Measurements from ENCODE around the gene MTARC2. TPM values are rescaled to one million over a fixed set of nuclear protein-coding genes. Genes with fewer than 3 reads are reported as not detected.

MTARC2 gene
- total RNA-seq, 1 donor from 2014 or later: 24.9 TPM

DNA sequence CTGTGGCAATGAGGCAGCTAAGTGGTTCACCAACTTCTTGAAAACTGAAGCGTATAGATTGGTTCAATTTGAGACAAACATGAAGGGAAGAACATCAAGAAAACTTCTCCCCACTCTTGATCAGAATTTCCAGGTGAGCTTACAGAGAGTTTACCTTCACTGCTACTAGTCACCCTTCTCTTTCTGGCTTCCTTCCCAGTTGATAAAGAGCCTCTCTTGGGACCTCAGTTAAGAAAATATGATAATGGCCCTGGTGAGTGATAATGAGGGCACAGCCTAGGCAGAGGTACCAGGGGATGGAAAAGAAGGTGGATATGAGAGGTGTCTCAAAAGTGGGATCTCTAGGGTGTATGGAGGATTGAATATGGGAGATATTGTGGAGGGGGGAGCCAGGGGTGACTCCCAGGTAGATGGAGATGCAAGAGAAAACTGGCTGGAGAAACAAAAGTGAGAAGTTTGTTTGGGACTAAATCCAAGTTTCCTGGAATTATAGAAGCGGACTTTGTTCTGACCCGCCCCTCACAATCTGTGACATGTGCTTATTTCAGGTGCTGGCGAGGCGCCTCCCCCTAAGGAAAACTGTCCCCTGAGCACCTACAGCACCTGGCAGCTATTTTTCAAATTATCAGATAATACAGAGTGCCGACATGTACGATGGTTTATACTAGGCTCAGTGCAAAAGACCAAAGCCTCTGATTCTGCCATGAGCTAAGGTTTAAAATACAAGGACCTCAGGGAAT lies 13.7 kb downstream of the MTARC2 start:
- ATAC-seq (no peak), DNase-seq (no peak)
- intact Hi-C loops (cut with micrococcal nuclease): no loop called here

DNA sequence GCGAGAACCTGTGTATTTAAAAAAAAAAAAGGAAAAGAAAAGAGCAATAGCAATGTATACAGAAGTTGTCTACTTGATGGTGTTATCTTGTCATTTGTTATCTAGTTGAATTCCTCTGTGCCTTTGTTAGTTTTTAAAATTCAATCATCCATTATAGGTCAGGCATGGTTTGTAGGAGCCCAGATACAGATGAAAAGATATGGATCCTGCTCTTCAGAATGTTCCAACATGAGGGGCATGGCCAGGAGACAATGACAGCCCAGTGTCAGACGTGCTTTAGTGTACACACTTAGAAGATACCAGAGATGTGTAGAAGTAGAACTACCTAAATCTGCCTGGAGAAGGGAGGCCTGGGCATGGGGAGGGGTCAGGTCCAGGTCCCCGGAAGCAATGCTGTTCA lies 16.6 kb downstream of the MTARC2 start:
- no peak for ATAC-seq
- intact Hi-C loops (cut with micrococcal nuclease): no loop called here
- no peak for DNase-seq

DNA sequence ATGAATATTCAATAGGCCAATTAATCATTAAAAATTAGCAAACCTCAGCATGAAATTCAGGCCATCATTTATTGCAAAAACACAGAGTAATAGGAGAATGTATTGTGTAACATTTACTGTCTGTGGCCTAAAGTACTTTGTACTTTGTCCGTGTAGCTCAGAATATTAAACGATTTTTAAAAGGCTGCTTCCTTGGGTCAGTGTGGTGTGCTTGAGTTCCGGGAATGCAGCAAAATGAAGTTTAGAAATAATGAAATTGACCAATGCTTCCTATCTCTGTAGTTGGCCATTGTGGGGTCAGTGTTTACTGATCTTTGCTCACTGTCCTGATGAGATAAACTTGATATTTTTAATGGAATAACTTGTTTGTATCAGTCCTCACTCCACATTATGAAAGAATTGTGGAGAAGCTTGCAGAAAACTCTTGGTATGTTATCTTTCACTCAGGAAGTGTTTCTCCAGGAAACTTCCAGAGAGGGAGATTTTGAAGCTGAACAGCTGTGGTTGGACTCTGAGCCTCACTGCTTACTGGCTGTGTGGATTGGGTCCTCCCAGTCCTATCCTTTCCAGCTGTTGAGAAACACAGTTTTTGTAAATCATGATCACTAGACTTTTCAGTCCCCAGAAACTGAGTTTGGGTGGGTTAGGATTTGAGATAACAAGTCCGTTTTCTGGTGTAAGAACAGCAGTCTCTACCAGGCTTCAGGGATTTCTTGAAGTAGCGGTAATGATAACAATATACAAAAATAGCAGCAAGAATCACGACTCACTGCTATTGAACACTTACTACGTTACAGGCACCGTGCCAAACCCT lies 19.4 kb downstream of the MTARC2 start:
- intact Hi-C loops (cut with micrococcal nuclease): no loop called here
- no peak for DNase-seq
- ATAC-seq: peak; percentile 93

DNA sequence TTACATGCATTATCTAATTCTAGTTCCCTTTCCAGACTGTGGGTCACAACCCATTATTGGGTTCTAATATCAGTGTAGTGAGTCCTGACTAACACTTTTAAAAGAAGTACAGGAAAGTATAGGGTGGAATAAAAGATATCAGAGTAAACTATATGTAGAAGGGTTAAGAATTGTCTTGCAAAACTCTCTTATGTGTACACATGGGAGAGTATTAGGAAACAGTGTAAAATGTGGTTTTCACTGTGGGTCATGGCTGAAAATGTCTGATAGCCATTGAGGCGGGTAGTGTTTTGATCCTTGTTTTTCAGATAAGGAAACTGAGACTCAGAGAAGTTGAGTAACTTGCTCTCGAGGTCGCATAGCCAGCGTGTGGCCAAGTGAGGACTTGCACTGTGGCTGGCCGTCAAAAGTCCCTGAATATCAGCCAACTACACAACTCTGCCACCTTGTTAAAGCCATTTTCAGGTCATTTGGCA lies 20.0 kb downstream of the MTARC2 start:
- DNase-seq (no peak), ATAC-seq (peak; percentile 59)
- intact Hi-C loops (cut with micrococcal nuclease): no loop called here

DNA sequence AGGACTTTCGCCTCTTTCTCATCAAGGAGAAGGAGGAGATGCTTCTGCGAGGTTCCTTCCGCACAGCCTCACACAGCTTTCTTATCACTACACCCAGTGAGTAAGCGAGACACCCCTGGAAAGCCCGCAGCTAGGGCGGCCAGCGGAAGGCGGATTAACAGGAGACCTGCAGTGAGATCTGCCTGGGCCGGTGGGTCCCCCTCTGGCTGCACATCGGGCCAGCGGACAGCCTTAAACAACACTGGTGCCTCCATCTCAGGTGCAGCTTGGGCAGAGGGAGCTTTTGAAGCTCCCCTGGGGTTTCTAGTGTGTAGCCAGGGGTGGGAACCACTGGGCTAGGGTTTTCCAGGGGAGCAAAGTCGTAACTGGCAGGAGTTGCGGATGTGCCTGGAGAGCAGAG lies 21.1 kb downstream of the MTARC2 start:
- intact Hi-C loops (cut with micrococcal nuclease): no loop called here
- no peak for DNase-seq
- no peak for ATAC-seq

DNA sequence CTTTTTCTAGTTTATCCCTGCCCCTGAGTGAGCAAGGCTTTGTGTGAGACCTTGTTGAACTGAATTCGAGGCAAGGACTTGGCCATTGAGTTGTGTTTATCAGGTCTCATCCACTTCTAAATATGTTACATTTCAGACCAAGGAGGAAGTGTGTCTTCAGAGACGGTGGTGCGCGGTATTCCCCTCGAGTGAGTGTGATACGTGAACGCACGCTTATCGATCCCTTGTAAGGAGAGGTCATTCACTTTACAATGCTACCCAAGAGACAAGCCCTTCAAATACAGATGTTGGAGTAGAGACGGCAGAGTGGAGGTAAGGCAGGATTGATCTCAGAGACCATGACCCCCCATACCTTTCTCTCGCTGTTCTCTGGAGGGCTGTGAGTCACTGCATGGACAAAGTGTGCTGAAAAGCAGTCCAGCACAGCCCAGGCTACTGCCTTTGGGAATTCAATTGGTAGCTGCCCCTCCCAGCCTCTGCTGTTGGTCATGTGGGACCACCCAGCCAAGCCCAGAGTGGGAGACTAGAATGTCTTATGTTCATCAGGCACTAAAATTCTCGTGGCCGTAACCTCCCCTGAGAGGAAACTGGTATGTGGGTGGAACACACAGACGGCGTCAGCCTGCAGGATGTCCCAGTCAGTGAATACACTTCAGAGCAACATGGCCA lies 22.3 kb downstream of the MTARC2 start:
- intact Hi-C loops (cut with micrococcal nuclease): no loop called here

DNA sequence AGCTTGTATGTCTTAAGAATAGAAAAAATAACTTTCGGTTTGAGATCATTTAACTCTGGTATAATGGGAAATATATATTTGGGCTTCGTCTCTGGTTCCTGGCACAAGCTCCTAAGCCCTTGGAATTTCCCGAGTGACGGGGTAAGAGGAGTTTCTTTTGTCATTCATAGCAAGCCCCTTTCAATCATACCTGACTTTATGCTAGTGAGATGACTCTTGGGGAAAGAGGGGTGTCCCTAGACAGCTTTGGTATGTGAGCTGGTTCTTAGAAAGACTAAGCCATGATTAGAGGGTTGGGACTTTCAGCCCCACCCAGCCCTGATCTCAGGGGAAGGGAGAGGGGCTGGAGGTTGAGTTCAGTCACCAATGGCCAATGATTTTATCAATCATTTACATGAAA lies 24.7 kb downstream of the MTARC2 start:
- ATAC-seq (no peak), DNase-seq (no peak)
- intact Hi-C loops (cut with micrococcal nuclease): no loop called here

More for the DNA sequence above, 22.3 kb downstream of the MTARC2 start:
- DNase-seq (no peak), ATAC-seq (no peak)

DNA sequence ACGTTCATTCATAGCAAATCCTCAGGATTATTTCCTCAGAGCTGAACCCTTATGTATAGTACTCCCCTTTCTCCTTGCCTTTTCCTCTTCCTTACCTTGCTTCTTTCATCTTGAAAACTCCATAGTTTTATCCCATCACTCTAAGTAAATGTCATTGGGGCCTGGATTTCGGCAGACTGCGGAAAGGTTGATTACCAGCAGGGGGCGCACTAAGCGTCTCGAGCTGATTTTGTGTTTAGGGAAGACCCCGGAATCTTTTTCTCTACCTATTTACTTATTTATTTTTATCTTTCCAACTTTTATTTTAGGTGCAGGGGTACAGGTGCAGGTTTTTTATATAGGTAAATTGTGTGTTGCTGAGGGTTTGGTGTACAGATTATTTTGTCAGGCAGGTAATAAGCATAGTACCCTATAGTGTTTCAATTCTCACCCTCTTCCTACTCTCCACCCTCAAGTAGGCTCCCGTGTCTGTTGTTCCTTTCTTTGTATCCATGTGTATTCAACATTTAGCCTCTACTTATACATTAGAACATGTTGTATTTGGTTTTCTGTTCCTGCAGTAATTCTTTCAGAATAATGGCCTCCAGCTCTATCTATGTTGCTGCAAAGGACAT lies 27.2 kb downstream of the MTARC2 start:
- peak; percentile 60 for DNase-seq
- intact Hi-C loops (cut with micrococcal nuclease): no loop called here
- no peak for ATAC-seq

DNA sequence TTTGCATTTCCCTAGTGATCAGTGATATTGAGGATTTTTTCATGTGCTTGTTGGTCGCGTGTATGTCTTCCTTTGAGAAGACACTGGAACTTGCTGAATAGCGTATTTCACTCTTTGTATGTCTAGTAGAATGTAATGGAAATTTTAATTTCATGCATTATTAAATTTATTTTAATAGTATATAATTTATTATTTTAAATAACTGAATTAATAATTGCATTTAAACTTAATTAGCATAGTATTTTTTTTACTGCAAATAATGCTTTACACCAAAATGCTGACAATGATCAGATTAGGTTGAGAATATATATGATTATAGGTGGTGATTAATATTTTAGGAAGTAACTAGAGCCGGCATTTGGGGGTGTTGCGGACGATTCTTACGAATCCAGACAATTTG lies 28.1 kb downstream of the MTARC2 start:
- intact Hi-C loops (cut with micrococcal nuclease): no loop called here
- DNase-seq (no peak), ATAC-seq (no peak)

DNA sequence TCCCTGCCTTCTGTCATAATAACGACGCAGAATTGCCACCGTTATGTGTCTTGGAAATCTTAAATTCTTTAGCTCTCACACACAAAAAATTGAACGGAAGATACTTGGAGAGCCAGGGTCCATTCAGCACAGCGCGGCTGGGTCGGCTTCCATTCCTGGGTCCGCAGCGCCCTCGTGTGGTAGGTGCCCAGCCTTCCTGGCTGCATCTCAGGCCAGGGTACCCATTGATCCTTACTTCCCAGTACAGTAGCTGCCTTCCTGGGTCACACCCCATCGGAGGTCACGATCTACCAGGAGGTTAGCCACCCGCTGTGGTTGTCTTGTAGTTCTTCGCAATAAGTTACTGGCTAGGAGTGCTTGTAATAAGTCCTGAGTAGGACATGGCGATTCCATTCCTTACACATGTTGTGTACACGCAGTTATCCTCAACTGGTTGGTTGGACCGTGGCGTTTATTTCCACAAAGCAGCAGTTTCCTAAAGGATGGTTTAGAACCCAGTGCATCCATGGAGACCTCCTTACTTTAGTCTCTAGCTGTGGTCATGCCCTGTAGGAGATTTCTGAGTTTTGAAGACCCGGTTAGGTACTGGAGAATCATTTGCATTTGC lies 28.7 kb downstream of the MTARC2 start:
- intact Hi-C loops (cut with micrococcal nuclease): no loop called here
- ATAC-seq: peak; percentile 95
- DNase-seq: peak; percentile 91

DNA sequence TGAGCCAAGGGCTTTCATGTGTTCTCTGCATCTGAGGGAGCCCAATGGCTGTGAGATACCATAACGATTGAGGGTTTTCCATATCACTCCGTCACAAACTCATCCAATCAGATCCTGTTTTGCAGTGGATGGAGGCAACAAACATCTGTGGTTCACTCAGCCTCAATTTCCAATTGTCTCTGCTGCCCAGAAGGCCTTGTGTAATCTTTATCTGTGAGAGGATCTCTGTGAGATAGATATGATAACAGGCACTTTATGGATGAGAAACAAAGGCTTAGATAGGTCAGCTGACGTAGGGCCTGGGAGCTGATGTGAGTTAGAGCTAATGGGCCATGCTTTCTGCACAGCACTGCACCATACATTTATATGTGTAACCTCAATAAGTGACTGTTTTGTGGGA lies 35.3 kb downstream of the MTARC2 start:
- ATAC-seq: no peak
- intact Hi-C loops (cut with micrococcal nuclease): no loop called here
- no peak for DNase-seq

DNA sequence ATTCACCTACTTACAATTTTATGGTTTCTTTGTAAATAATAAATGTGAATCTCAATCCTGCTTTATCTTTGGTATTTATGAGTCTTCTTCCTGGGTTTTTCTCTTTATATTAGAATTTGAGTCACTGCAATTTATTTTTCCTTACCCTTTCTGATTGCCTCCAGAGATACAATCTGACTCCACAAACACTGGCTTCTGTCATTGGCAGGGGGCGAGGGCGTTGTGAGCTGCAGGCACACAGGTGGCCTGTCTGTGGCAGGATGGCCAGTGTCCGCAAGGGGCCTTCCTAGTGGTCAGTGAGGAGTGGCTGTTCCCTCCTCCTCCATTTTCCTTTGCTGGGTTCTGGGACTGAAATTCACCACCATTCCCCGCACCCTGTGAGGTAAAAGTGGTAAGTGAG lies 36.6 kb downstream of the MTARC2 start:
- intact Hi-C loops (cut with micrococcal nuclease): no loop called here
- DNase-seq (no peak), ATAC-seq (no peak)

DNA sequence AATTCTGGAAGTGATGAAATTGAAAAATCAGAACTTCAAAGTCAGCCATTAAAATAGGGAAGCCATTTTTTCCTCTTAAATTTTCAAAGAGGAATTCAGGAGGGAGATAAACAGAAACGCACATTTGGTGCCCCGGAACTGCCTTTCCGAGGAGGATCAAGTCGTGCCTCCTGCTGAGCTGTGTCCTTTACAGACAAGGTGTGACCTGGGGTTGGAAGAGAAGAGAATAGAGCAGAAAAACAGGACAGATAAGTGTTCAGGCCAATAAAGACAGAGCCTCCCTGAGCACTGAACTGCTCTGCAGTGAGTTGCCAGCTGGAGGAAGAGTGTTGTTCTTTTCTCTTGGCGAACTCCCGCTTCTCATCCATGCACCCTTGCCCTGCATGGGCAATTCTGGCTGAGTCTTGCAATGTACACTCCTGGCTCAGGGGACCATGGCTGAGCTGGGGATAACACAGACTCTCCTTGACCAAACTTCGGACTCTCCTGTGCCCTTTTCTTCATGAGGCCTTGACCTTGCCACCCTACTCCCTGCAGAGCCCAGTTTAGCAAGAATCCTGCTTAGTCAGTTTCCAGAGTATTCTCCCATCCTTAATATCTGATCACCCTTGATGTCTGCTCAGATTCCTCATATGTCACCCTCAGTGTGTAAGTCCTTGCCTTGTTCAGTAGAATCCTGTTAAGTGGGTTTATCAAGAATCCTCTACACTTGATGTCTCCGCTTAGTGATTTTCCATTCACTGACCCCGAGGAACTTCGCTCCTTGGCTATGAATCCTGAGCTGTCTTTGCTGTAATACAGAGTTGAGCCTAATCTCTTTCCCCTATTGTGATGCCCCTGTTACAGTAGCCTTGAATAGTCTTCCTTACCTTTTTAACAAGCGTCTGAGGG lies 37.3 kb downstream of the MTARC2 start:
- intact Hi-C loops (cut with micrococcal nuclease): no loop called here
- ATAC-seq (no peak), DNase-seq (no peak)

DNA sequence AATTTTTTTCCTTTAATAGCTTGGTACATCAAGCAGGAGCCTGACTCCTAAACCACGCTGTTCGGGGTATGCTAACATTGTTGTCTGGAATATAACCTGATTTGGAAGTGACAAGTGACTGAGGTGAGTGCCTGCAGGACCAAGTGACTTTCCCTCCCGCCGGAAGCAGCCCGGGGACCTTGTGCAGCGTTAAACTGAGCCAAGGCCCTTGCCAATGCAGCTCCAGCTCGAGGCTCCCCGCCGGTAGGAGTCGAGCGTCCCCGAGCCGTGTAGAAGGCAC lies 37.9 kb downstream of the MTARC2 start:
- intact Hi-C loops (cut with micrococcal nuclease): no loop called here
- peak; percentile 46 for ATAC-seq
- no peak for DNase-seq

DNA sequence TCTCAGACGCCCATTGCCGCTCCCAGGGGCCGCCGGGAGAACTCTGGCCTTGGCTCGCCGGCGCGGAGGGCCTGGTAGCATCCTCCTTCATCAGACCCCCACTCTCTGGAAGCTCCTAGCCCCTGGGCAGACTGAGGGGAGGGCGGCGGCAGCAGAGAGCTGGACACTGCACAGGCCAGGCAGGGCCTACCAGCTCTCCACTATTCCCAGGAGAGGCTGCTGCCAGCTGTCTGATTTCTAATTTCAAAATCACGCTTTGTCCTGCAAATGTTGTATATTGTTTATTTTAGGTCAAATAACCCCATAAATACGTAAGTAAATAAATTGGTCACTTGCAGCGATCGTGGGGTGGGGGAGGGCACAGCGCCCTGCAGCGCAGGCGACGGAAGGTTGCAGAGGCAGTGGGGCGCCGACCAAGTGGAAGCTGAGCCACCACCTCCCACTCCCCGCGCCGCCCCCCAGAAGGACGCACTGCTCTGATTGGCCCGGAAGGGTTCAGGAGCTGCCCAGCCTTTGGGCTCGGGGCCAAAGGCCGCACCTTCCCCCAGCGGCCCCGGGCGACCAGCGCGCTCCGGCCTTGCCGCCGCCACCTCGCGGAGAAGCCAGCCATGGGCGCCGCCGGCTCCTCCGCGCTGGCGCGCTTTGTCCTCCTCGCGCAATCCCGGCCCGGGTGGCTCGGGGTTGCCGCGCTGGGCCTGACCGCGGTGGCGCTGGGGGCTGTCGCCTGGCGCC lies 38.4 kb downstream of the MTARC2 start, which contains the start of gene MTARC1:
TSS of gene MTARC1 (plus strand) at position 577 of the 732 bp plus-strand sequence. CDS start at position 609, 32 bp downstream.
- intact Hi-C loops (cut with micrococcal nuclease): no loop called here
- ATAC-seq: peak; percentile 91
- DNase-seq: peak; percentile 86

DNA sequence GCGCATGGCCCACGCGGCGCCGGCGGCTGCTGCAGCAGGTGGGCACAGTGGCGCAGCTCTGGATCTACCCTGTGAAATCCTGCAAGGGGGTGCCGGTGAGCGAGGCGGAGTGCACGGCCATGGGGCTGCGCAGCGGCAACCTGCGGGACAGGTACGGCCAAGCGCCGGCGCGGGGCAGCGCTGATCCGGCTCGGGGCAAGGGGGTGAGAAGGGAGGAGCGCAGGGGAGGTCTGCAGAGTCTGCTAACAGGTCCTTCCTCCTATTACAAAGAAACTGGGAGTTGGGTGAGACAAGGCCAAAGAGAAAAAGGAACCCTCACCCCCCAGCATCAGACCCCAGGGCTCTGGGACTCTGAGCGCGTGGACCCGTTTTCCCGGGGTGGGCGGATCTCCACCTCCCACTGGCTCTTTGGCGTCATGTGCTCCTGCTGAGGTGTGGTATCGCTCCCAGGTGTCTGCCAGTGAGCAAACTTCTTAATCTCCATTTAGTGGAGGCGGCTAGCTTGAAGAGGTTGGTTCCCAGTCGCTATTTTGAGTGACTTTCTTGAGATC lies 39.0 kb downstream of the MTARC2 start:
- peak; percentile 49 for DNase-seq
- ATAC-seq: peak; percentile 42
- intact Hi-C loops (cut with micrococcal nuclease): no loop called here

DNA sequence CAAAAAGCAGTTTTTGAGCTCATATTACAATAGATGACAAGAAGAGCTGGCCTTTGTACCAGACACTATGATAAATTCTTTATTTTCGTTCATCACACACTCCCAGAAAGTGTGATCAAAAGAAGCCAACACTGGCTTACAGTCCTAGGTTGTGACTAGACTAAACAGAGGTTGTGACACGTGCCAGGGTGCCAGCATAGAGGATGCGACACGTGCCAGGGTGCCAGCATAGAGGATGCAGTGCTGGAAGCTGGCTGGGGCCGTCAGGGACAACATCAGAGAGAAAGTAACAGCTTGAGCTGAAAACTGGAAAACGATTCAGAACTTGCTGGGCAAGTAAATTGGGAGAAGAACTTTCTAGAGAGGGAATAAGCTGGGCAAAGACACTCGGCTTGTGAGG lies 40.8 kb downstream of the MTARC2 start:
- ATAC-seq (no peak), DNase-seq (no peak)
- intact Hi-C loops (cut with micrococcal nuclease): no loop called here
